B cell (primary cell): Measurements from ENCODE around the gene AFF3.

ENCODE experiments used
- CTCF ChIP-seq: fragments of 200-600 bp; IDR thresholded peaks from one replicate; pipeline ENCODE4 v1.8.0; 2022; ENCODE audit warnings: antibody characterized with exemption, mild to moderate bottlenecking
- EZH2 ChIP-seq: IDR thresholded peaks from 2 replicates; pipeline ENCODE4 v1.6.1; 2012; ENCODE audit warnings: borderline replicate concordance, low read depth, mild to moderate bottlenecking, moderate library complexity, low read length; ENCODE audit not compliant: insufficient read depth, poor library complexity, severe bottlenecking

DNA sequence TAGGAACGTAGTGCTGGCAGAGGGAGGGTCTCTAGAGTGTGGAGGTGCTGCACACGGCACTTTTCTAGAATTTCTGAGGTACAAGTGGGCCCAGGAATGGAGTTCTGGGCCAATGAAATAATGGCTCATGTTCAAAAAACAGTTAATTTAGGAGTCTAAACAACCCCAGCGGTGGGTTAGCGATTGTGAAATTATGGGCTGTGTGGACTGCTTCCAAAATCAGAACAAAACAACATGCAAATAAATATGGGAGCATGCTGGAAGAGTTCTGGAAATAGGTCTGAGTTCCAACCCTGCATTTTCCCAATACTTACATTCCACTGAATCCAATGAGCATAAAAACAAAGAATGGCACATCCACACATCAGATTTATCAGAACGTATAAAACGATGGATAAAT lies 317.6 kb downstream of the AFF3 start:
- TF ChIP-seq CTCF (no peak), EZH2 (no peak)
